Neuronal stem cell (in vitro differentiated cells): Measurements from ENCODE around the gene PPM1M.
A peak's percentile ranks its signal among the peaks of the same experiment; 100 is the strongest.

Experiments
- DNase-seq: peaks from one replicate; pipeline ENCODE4 v3.0.0-alpha.2; 2013; ENCODE audit warnings: low spot score
- H2AFZ ChIP-seq: one replicate; pipeline ENCODE4 v1.6.1; 2013; ENCODE audit warnings: mild to moderate bottlenecking, low read length, inconsistent platforms
- H2AK5ac ChIP-seq: 2 replicates; pipeline ENCODE4 v1.6.1; 2013; ENCODE audit warnings: low read depth, mild to moderate bottlenecking, inconsistent platforms, low read length, moderate library complexity, mixed read lengths
- H2BK120ac ChIP-seq: 2 replicates; pipeline ENCODE4 v1.6.1; 2013; ENCODE audit warnings: low read depth, mild to moderate bottlenecking, inconsistent platforms, low read length, moderate library complexity, mixed read lengths
- H2BK12ac ChIP-seq: one replicate; pipeline ENCODE4 v1.6.1; 2013; ENCODE audit warnings: low read length, inconsistent platforms
- H2BK15ac ChIP-seq: 2 replicates; pipeline ENCODE4 v1.6.1; 2013; ENCODE audit warnings: mild to moderate bottlenecking, low read length, inconsistent platforms, mixed read lengths
- H2BK5ac ChIP-seq: one replicate; pipeline ENCODE4 v1.6.1; 2013; ENCODE audit warnings: inconsistent platforms, mild to moderate bottlenecking, low read length, moderate library complexity
- H3K14ac ChIP-seq: one replicate; pipeline ENCODE4 v1.6.1; 2013; ENCODE audit warnings: low read length, inconsistent platforms
- H3K18ac ChIP-seq: 2 replicates; pipeline ENCODE4 v1.6.1; 2013; ENCODE audit warnings: low read length, inconsistent platforms
- H3K23ac ChIP-seq: 2 replicates; pipeline ENCODE4 v1.6.1; 2013; ENCODE audit warnings: low read depth, mild to moderate bottlenecking, mixed read lengths, low read length, inconsistent platforms; ENCODE audit not compliant: poor library complexity
- H3K27ac ChIP-seq: replicated peaks from 3 replicates; pipeline ENCODE4 v1.5.1; 2013; ENCODE audit warnings: low read length, inconsistent platforms
- H3K27me3 ChIP-seq, 3 experiments: 2 replicates each; pipeline ENCODE4 v1.6.1; 2013; ENCODE audit warnings: low read length in 3 of 3, mild to moderate bottlenecking in 2 of 3, inconsistent platforms in 1 of 3, low read depth in 1 of 3, mixed read lengths in 1 of 3, moderate library complexity in 1 of 3; ENCODE audit not compliant: control insufficient read depth in 3 of 3, insufficient read depth in 3 of 3
- H3K36me3 ChIP-seq, 2 donors: replicated peaks in 1 of 2; 2 replicates each; pipeline ENCODE4 v1.6.1; 2013; ENCODE audit warnings: low read length in 2 of 2; ENCODE audit not compliant: control insufficient read depth in 2 of 2, insufficient read depth in 2 of 2
- H3K4ac ChIP-seq: 2 replicates; pipeline ENCODE4 v1.6.1; 2013; ENCODE audit warnings: inconsistent platforms, mild to moderate bottlenecking, low read length, moderate library complexity
- H3K4me1 ChIP-seq, 2 donors: 1 replicate in 1 of 2; 2 replicates in 1 of 2; pipeline ENCODE4 v1.6.1; 2013; ENCODE audit warnings: low read length in 2 of 2, low read depth in 1 of 2; ENCODE audit not compliant: control insufficient read depth in 2 of 2, insufficient read depth in 1 of 2
- H3K4me2 ChIP-seq: one replicate; pipeline ENCODE4 v1.6.1; 2013; ENCODE audit warnings: mild to moderate bottlenecking, low read length, inconsistent platforms; ENCODE audit not compliant: insufficient read depth, poor library complexity, severe bottlenecking
- H3K4me3 ChIP-seq, 2 donors: 2 replicates each; pipeline ENCODE4 v1.5.1; 2013; ENCODE audit warnings: low read length in 2 of 2, mild to moderate bottlenecking in 2 of 2, inconsistent platforms in 1 of 2, moderate library complexity in 1 of 2
- H3K79me1 ChIP-seq: one replicate; pipeline ENCODE4 v1.6.1; 2013; ENCODE audit warnings: low read depth, mild to moderate bottlenecking, inconsistent platforms, low read length, moderate library complexity
- H3K9ac ChIP-seq: one replicate; pipeline ENCODE4 v1.6.1; 2013; ENCODE audit warnings: mild to moderate bottlenecking, low read depth, low read length, inconsistent platforms; ENCODE audit not compliant: poor library complexity
- H3K9me3 ChIP-seq, 2 donors: replicated peaks in 1 of 2; 2 replicates each; pipeline versions ENCODE3 to v1.6.1; 2013; ENCODE audit warnings: low read length in 2 of 2, mild to moderate bottlenecking in 2 of 2, inconsistent platforms in 1 of 2, low read depth in 1 of 2, mixed read lengths in 1 of 2, moderate library complexity in 1 of 2; ENCODE audit not compliant: control insufficient read depth in 2 of 2, insufficient read depth in 1 of 2
- H4K8ac ChIP-seq: one replicate; pipeline ENCODE4 v1.6.1; 2013; ENCODE audit warnings: low read depth, mild to moderate bottlenecking, inconsistent platforms, low read length, moderate library complexity
- H4K91ac ChIP-seq: one replicate; pipeline ENCODE4 v1.6.1; 2013; ENCODE audit warnings: low read length, low read depth, mild to moderate bottlenecking, inconsistent platforms; ENCODE audit not compliant: poor library complexity
- WGBS, 2 donors: extraction: QIAGEN DNeasy Blood & Tissue Kit; methylation state at CpG; one replicate each; pipeline ENCODE4 v1.1.7; 2013; ENCODE audit warnings: missing lambda C conversion rate in 2 of 2, mixed read lengths in 1 of 2; ENCODE audit not compliant: insufficient read length in 2 of 2, insufficient replicate concordance in 1 of 2; ENCODE audit errors: extremely low coverage in 2 of 2; 5-methylcytosine and 5-hydroxymethylcytosine counted together

Gene PPM1M

DNA sequence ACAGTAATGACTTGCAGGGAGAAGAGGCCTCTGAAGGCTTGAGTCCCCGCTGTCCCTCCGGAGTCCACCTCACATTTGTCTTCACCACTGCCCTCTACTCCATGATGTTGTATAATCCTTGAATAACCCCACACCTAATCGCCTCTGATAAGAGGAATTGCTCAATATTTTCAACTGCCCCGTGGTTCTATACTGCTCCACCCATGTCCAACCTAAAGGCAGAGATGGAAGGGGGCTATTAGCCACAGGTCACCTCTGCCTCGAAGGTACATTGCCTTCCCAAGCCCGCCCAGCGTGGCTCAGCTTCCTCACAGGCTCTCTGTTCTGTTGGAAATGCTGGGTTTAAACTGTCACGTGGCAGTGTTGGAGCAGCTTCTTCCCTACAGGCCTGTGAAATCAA, 32.6 kb upstream of the PPM1M start:
- no peak overlapping the region for H2BK15ac ChIP-seq
- H2BK5ac ChIP-seq = no peak overlapping the region
- no peaks in the 10 kb centered on the region for H3K27me3 ChIP-seq
- DNase-seq = no peak
- no peak overlapping the region for H4K8ac ChIP-seq
- peaks cover 0 to 2% of the 10 kb centered on the region in 2 donors for H3K9me3 ChIP-seq
- peaks cover 0 to 7% of the 10 kb centered on the region in 2 donors for H3K4me1 ChIP-seq
- H2AK5ac ChIP-seq = no peak overlapping the region
- H3K9ac ChIP-seq = no peak overlapping the region
- no peak overlapping the region for H2BK12ac ChIP-seq
- no peak overlapping the region for H2AFZ ChIP-seq
- H3K36me3 ChIP-seq = peaks cover 59 to 80% of the 10 kb centered on the region in 2 donors
- no peak overlapping the region for H3K4me3 ChIP-seq
- no peak overlapping the region for H3K14ac ChIP-seq
- no peak overlapping the region for H2BK120ac ChIP-seq
- H3K4ac ChIP-seq = no peak overlapping the region
- no peak overlapping the region for H3K18ac ChIP-seq
- no peak overlapping the region for H4K91ac ChIP-seq
- H3K79me1 ChIP-seq = peaks cover under 1% of the 10 kb centered on the region
- H3K27ac ChIP-seq = no peak overlapping the region
- H3K23ac ChIP-seq = no peak overlapping the region
- no peak overlapping the region for H3K4me2 ChIP-seq
- no CpG with 5 or more reads among the region's 8 CpGs for WGBS, 2 donors

DNA sequence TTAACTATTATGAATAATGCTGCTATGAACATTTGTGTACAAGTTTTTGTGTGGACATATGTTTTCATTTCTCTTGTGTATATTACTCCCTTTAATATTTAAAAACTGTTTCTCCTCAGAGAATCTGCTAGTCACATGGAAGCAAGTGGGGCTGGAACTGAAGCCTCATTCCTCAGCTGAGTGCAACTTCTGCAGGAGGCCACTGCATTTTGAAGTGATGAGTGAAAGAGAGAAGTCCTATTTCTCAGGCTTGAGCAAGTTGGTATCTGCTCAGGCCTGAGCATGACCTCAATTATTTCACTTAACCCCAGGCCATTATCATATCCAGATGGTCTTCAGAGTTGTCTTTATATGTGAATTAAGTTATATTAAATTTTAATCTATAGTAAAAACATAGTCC, 31.7 kb upstream of the PPM1M start:
- H3K4me2 ChIP-seq = no peak overlapping the region
- no peak overlapping the region for H3K18ac ChIP-seq
- no peak overlapping the region for H2AFZ ChIP-seq
- no peaks in the 10 kb centered on the region for H3K27me3 ChIP-seq
- H3K9me3 ChIP-seq = peaks cover 0 to 2% of the 10 kb centered on the region in 2 donors
- H2AK5ac ChIP-seq = no peak overlapping the region
- no peak overlapping the region for H2BK12ac ChIP-seq
- peaks cover 4 to 10% of the 10 kb centered on the region in 2 donors for H3K4me1 ChIP-seq
- H2BK15ac ChIP-seq = no peak overlapping the region
- H3K79me1 ChIP-seq = no peaks in the 10 kb centered on the region
- no peak overlapping the region for H3K27ac ChIP-seq
- no peak overlapping the region for H4K8ac ChIP-seq
- no peak overlapping the region for H4K91ac ChIP-seq
- no peak overlapping the region for H2BK5ac ChIP-seq
- no peak overlapping the region for H3K4me3 ChIP-seq
- H2BK120ac ChIP-seq = no peak overlapping the region
- no peak overlapping the region for H3K14ac ChIP-seq
- no peak overlapping the region for H3K9ac ChIP-seq
- DNase-seq = no peak
- no peak overlapping the region for H3K23ac ChIP-seq
- peaks cover 52 to 71% of the 10 kb centered on the region in 2 donors for H3K36me3 ChIP-seq
- H3K4ac ChIP-seq = no peak overlapping the region

DNA sequence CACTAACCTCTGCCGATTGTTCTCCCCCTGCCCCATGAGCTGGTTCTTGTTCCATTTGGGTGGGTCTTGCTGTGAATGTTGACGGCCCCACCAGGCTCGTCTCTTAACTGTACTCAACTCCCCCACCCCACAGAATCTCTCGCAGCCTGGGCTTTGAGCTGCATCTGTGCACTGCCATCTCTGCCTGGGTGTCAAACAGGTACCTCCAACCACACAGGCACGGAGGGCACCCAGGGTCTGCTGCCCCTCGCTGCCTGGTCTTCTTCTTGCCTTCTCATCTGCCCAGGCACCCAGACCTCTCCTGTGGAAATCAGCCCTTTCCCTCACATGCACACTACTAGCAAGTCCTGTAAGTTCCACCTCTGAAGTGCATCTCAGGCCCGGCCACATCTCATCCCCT, 30.2 kb upstream of the PPM1M start:
- Histone ChIP-seq H3K4me3 (no peak overlapping the region), H3K9me3 (no peaks in the 10 kb centered on the region), H2BK15ac (no peak overlapping the region), H3K27ac (no peak overlapping the region), H4K91ac (no peak overlapping the region), H3K14ac (no peak overlapping the region), H3K27me3 (no peaks in the 10 kb centered on the region), H3K36me3 (peaks cover 42 to 57% of the 10 kb centered on the region in 2 donors), H3K4me2 (no peak overlapping the region), H2BK5ac (no peak overlapping the region), H4K8ac (no peak overlapping the region), H3K4ac (no peak overlapping the region), H2BK12ac (no peak overlapping the region), H2AK5ac (no peak overlapping the region), H3K4me1 (peaks cover 11% of the 10 kb centered on the region in 2 donors), H2AFZ (no peak overlapping the region), H3K9ac (no peak overlapping the region), H3K18ac (no peak overlapping the region), H3K79me1 (no peaks in the 10 kb centered on the region), H3K23ac (no peak overlapping the region), H2BK120ac (no peak overlapping the region)
- no CpG with 5 or more reads among the region's 7 CpGs for WGBS, 2 donors
- DNase-seq = no peak

- no peaks in the 10 kb centered on the region for H3K9me3 ChIP-seq
- no peak overlapping the region for H4K91ac ChIP-seq
- H3K27ac ChIP-seq = no peak overlapping the region
- no CpG with 5 or more reads among the region's 13 CpGs for WGBS, 2 donors
- H2AK5ac ChIP-seq = no peak overlapping the region
- H3K4me1 ChIP-seq = peaks cover 11 to 14% of the 10 kb centered on the region in 2 donors
- no peak overlapping the region for H2BK12ac ChIP-seq
- no peak overlapping the region for H4K8ac ChIP-seq
- no peak for DNase-seq
- no peak overlapping the region for H3K18ac ChIP-seq
- no peak overlapping the region for H2BK15ac ChIP-seq
- H3K9ac ChIP-seq = no peak overlapping the region
- H3K27me3 ChIP-seq = no peaks in the 10 kb centered on the region
- H3K4me3 ChIP-seq = peak overlapping the region in 1 of 2 donors; percentile 38
- no peak overlapping the region for H3K4ac ChIP-seq
- no peak overlapping the region for H2AFZ ChIP-seq
- H3K79me1 ChIP-seq = no peaks in the 10 kb centered on the region
- no peak overlapping the region for H2BK120ac ChIP-seq
- H3K23ac ChIP-seq = no peak overlapping the region
- no peak overlapping the region for H3K14ac ChIP-seq
- H2BK5ac ChIP-seq = no peak overlapping the region
- H3K36me3 ChIP-seq = peaks cover 30 to 43% of the 10 kb centered on the region in 2 donors
- H3K4me2 ChIP-seq = no peak overlapping the region
Measured at GRCh38 chr3:52216585-52217408, 28.8 kb upstream of the PPM1M start.
